Transverse colon (tissue), 4 donors: Measurements from ENCODE around the gene CCR4. TPM values are rescaled to one million over a fixed set of nuclear protein-coding genes. Genes with fewer than 3 reads are reported as not detected.

Experiments used
- DNase-seq: peaks from one replicate; pipeline ENCODE4 v3.0.0-alpha.2; 2019
- H3K27ac ChIP-seq, 4 donors: fragments of 200-600 bp; sonication (generic); 2 replicates each; pipeline ENCODE4 v1.5.1; 2016 to 2018; ENCODE audit warnings: inconsistent platforms in 4 of 4
- H3K27me3 ChIP-seq: fragments of 200-600 bp; sonication (generic); 2 replicates; pipeline ENCODE4 v1.5.1; 2017; ENCODE audit warnings: inconsistent platforms
- H3K36me3 ChIP-seq, 4 donors: fragments of 200-600 bp; sonication (generic); 2 replicates each; pipeline ENCODE4 v1.5.1; 2017 to 2019; ENCODE audit warnings: inconsistent platforms in 4 of 4
- H3K4me1 ChIP-seq, 4 donors: fragments of 200-600 bp; sonication (generic); 2 replicates each; pipeline ENCODE4 v1.5.1; 2017 to 2020; ENCODE audit warnings: inconsistent platforms in 4 of 4
- H3K4me3 ChIP-seq, 4 donors: fragments of 200-600 bp; sonication (generic); 1 replicate in 1 of 4; 2 replicates in 3 of 4; pipeline versions ENCODE4 v1.5.1 to v1.6.1; 2017 to 2019; ENCODE audit warnings: inconsistent platforms in 4 of 4
- H3K9me3 ChIP-seq, 2 donors: fragments of 200-600 bp; sonication (generic); 2 replicates each; pipeline ENCODE4 v1.5.1; 2017 to 2019; ENCODE audit warnings: inconsistent platforms in 2 of 2
- EP300 ChIP-seq: sonication (generic); formaldehyde crosslinking; IDR thresholded peaks from one replicate; pipeline ENCODE4 v1.6.1; 2017; ENCODE audit warnings: antibody characterized with exemption, low read depth
- POLR2A ChIP-seq: fragments of 450-650 bp; IDR thresholded peaks from one replicate; pipeline ENCODE4 v1.6.1; 2016; ENCODE audit warnings: antibody characterized with exemption, mild to moderate bottlenecking, moderate library complexity
- POLR2AphosphoS5 ChIP-seq, 3 donors: sonication (generic); formaldehyde crosslinking; IDR thresholded peaks; one replicate each; pipeline ENCODE4 v1.6.1; 2016; ENCODE audit warnings: antibody characterized with exemption in 3 of 3
- WGBS, 2 donors: methylation state at CpG; one replicate each; pipeline ENCODE4 v1.1.5; 2018; ENCODE audit warnings: low coverage in 1 of 2; 5-methylcytosine and 5-hydroxymethylcytosine counted together
- in situ Hi-C, 4 donors: fragments of 200-750 bp; cut with MboI; loops; one replicate each; pipeline versions ENCODE4 v1.15.0 to v1.15.1; 2017; ENCODE audit warnings: low sequenced_read_pairs in 3 of 4, low pct_ligation_motif_present in 1 of 4, low pct_unique_long_range_greater_than_20kb in 1 of 4
- intact Hi-C: fragments of 100-400 bp; cut with DNase I; formaldehyde crosslinking; loops from one replicate; pipeline ENCODE4 v1.15.1; 2023; ENCODE audit warnings: low total_unique reads
- total RNA-seq, 4 donors: library from RNA; depleted of rRNA; stranded (reverse); fragments of >200 nt; gene quantifications; one replicate each; pipeline ENCODE4 v1.1.0, GENCODE V29; 2016
- TF ChIP-seq, protein P1 (sequence below), 5 experiments: fragments of 200-600 bp in 3 of 5; fragments of 450-650 bp in 2 of 5; sonication (generic) in 3 of 5; IDR thresholded peaks; 1 replicate in 2 of 5; 2 replicates in 3 of 5; pipeline ENCODE4 v1.5.1; 2016 to 2017; ENCODE audit warnings: antibody characterized with exemption in 5 of 5, inconsistent platforms in 3 of 5, mild to moderate bottlenecking in 2 of 5, moderate library complexity in 1 of 5

CCR4 gene
- total RNA-seq, 4 donors from 2014 or later, result 0.95 TPM; not detected in 3

DNA sequence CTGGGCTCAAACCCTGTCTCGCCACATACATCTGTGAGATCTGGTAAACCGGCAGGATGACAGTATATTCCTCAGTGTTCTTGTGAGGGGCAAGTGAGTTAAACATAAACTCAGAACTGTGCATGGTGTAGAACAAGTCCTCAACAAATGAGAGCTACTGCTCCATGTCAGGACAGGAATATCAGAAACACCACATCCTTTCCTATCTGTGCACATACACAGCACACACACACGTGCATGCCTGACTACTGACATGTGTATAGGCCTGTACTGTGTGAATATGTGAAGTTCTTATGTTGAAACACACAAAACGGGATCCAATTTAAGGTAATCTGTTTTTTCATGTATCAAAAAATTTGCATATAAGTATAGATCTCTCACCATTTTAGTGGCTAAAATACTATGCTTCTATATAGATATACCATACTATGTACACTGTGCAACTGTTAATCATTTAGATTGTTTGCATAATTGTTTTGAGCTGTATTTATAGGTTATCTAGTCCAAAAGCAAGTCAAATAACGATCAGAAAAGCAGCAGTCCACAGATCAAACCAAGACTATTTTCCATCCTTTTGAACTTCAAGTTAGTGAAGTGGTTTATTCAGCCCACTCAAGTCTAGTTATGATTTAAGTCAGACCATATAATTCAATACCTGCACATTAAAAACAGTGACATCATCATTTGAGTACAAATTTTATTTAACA lies 44.8 kb downstream of the CCR4 start:
- Histone ChIP-seq H3K9me3 (no peaks in the 10 kb centered on the region), H3K4me1 (no peaks in the 10 kb centered on the region), H3K36me3 (no peaks in the 10 kb centered on the region), H3K27me3 (no peaks in the 10 kb centered on the region), H3K4me3 (no peak overlapping the region), H3K27ac (no peak overlapping the region)
- intact Hi-C loops, result no loop called here
- in situ Hi-C loops, result no loop called here
- TF ChIP-seq, protein P1, sequence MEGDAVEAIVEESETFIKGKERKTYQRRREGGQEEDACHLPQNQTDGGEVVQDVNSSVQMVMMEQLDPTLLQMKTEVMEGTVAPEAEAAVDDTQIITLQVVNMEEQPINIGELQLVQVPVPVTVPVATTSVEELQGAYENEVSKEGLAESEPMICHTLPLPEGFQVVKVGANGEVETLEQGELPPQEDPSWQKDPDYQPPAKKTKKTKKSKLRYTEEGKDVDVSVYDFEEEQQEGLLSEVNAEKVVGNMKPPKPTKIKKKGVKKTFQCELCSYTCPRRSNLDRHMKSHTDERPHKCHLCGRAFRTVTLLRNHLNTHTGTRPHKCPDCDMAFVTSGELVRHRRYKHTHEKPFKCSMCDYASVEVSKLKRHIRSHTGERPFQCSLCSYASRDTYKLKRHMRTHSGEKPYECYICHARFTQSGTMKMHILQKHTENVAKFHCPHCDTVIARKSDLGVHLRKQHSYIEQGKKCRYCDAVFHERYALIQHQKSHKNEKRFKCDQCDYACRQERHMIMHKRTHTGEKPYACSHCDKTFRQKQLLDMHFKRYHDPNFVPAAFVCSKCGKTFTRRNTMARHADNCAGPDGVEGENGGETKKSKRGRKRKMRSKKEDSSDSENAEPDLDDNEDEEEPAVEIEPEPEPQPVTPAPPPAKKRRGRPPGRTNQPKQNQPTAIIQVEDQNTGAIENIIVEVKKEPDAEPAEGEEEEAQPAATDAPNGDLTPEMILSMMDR (IDR thresholded peaks at IDR 0.05), result no peak
- TF ChIP-seq POLR2A (no peak), EP300 (no peak), POLR2AphosphoS5 (IDR thresholded peaks at IDR 0.05) (no peak)
- DNase-seq, result no peak
- 79 to 84% methylated on average over 5 of the region's 5 CpGs for WGBS, 2 donors

DNA sequence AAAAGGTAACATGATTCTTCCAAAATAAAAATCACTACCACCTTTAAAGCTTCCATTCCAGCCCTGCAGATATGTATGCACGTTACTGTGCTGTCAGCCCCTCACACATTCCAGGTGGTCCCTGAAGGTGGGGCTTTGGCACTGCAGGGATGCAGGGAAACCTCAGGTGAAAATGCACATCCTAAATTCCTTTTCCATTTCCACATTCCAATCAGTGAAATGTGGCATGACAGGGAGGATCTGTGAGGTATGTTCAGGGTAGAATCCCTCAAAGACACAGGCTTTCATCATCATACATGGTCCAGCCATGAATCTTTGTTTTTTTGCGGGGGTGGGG lies 45.3 kb downstream of the CCR4 start:
- DNase-seq, result no peak
- intact Hi-C loops, result no loop called here
- in situ Hi-C loops, result no loop called here
- H3K9me3 ChIP-seq, result no peaks in the 10 kb centered on the region
- no peaks in the 10 kb centered on the region for H3K36me3 ChIP-seq
- no peak overlapping the region for H3K27ac ChIP-seq
- H3K27me3 ChIP-seq, result no peaks in the 10 kb centered on the region
- no peak for TF ChIP-seq EP300
- TF ChIP-seq POLR2AphosphoS5 (IDR thresholded peaks at IDR 0.05), result no peak
- TF ChIP-seq, protein P1 (IDR thresholded peaks at IDR 0.05), result no peak
- TF ChIP-seq POLR2A, result no peak
- WGBS, 2 donors, result 71 to 96% methylated on average over 1 to 2 of the region's 2 CpGs
- no peak overlapping the region for H3K4me3 ChIP-seq
- no peaks in the 10 kb centered on the region for H3K4me1 ChIP-seq

DNA sequence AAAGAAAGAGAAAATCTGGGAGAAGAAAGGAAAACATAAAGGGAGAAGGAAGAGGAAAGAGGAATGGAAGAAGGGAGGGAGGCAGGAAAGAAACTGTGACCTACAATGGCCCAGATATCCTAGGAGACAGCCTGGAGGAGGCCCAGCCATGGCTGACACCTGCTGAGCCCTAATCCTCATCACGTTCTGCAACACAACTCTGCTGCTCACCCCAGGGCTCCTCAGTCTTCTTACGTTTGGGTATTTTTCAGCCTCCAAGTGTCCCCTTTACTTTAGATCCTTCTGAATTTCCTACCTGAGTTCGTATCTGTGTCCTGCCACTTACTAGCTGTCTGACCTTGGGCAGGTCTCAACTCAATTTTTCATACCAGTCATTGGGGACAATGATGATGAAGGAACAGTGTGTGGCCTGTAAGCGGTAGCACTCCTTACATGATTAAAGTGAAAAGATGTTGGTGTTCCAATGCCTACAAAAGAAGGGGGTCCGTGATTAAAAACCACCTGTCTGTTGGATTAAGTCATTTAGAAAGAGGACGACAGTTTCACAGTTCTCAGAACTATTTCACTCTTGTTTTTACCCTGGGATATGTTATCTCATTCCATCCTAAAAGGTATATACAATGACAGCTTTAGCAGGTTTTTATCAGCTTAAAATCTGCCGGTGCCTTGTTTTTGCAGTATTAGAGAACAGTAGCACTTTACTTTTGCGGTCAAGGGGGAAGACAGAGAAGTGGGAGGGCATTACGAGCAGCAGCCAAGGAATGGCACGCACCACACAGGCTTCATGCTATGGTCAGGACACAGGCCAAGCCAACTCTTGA lies 47.4 kb downstream of the CCR4 start:
- Histone ChIP-seq H3K9me3 (no peaks in the 10 kb centered on the region), H3K36me3 (no peaks in the 10 kb centered on the region), H3K27ac (no peak overlapping the region), H3K4me3 (no peak overlapping the region), H3K4me1 (peaks cover 0 to 9% (median 0%) of the 10 kb centered on the region in 4 donors), H3K27me3 (no peaks in the 10 kb centered on the region)
- WGBS, 2 donors, result 81 to 83% methylated on average over 7 to 10 of the region's 10 CpGs
- intact Hi-C loops, result no loop called here
- in situ Hi-C loops, result no loop called here
- DNase-seq, result no peak
- TF ChIP-seq EP300 (no peak), POLR2A (no peak), POLR2AphosphoS5 (IDR thresholded peaks at IDR 0.05) (no peak)
- TF ChIP-seq, protein P1 (IDR thresholded peaks at IDR 0.05), result no peak

DNA sequence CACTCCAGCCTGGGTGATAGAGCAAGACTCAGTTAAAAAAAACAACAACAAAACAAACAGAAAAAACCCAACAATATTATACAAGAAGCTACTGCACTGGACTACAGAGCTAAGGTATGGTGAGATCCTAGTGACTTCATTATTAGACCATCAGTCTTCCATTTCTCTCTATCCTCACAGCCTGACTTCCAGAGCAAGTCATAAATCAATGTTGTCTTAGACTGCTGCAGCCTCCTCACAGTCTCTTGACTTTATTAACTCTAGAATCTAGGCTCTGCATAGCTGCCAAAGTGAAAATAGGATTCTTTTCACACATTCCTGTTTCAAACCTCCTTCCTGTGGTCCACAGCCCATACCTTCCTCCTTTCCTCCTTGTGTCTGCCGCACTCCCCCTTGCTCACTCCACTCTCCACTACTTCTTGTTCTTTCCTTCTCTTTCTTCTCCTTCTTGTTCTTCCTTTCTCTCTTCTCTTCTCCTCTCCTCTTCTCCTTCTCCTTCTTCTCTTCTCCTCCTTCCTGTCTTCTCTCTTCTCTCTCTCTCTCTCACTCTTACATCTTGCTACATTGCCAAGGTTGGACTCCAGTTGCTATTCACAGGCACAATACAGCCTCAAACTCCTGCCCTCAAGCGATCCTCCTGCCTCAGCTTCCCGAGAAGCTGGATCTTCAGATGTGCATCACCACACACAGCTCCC lies 49.4 kb downstream of the CCR4 start:
- H3K4me3 ChIP-seq, result no peak overlapping the region
- H3K9me3 ChIP-seq, result no peaks in the 10 kb centered on the region
- no peaks in the 10 kb centered on the region for H3K27me3 ChIP-seq
- H3K27ac ChIP-seq, result no peak overlapping the region
- intact Hi-C loops, result no loop called here
- H3K4me1 ChIP-seq, result peaks cover 0 to 9% (median 0%) of the 10 kb centered on the region in 4 donors
- TF ChIP-seq, protein P1 (IDR thresholded peaks at IDR 0.05), result no peak
- TF ChIP-seq POLR2A (no peak), POLR2AphosphoS5 (IDR thresholded peaks at IDR 0.05) (no peak), EP300 (no peak)
- no peak for DNase-seq
- 94 to 100% methylated on average over 2 to 3 of the region's 3 CpGs for whole genome bisulfite sequencing, 2 donors
- in situ Hi-C loops, result no loop called here
- H3K36me3 ChIP-seq, result peaks cover 0 to 7% (median 0%) of the 10 kb centered on the region in 4 donors
